Stomach (tissue), 9 donors: ENCODE results near the gene NAA38. TPM values are rescaled to one million over a fixed set of nuclear protein-coding genes. Genes with fewer than 3 reads are reported as not detected.
A peak's percentile ranks its signal among the peaks of the same experiment; 100 is the strongest.

Experiments
- DNase-seq, 2 donors: peaks; one replicate each; pipeline versions ENCODE4 v3.0.0 to v3.0.0-alpha.2; 2013 to 2019
- H3K27ac ChIP-seq, 5 donors: fragments of 200-600 bp in 4 of 5; sonication (generic) in 4 of 5; one replicate each; pipeline ENCODE4 v1.5.1; 2013 to 2019; ENCODE audit warnings: mild to moderate bottlenecking in 1 of 5, moderate library complexity in 1 of 5
- H3K27me3 ChIP-seq, 3 donors: fragments of 200-600 bp; sonication (generic); one replicate each; pipeline ENCODE4 v1.5.1; 2017 to 2019; ENCODE audit warnings: mixed run types in 1 of 3
- H3K36me3 ChIP-seq, 4 donors: fragments of 200-600 bp; sonication (generic); 1 replicate in 3 of 4; 2 replicates in 1 of 4; pipeline ENCODE4 v1.5.1; 2016 to 2019
- H3K4me1 ChIP-seq, 4 donors: fragments of 200-600 bp; sonication (generic); one replicate each; pipeline ENCODE4 v1.5.1; 2016 to 2019
- H3K4me3 ChIP-seq, 4 donors: fragments of 200-600 bp; sonication (generic) in 3 of 4; one replicate each; pipeline ENCODE4 v1.5.1; 2016 to 2019; ENCODE audit warnings: mild to moderate bottlenecking in 1 of 4
- H3K9me3 ChIP-seq, 4 donors: fragments of 200-600 bp; sonication (generic); one replicate each; pipeline ENCODE4 v1.5.1; 2016 to 2019
- EP300 ChIP-seq: sonication (generic); formaldehyde crosslinking; IDR thresholded peaks from one replicate; pipeline ENCODE4 v1.6.1; 2017; ENCODE audit warnings: antibody characterized with exemption
- POLR2A ChIP-seq, 4 donors: fragments of 450-650 bp; IDR thresholded peaks; one replicate each; pipeline ENCODE4 v1.6.1; 2016; ENCODE audit warnings: antibody characterized with exemption in 4 of 4, control low read depth in 2 of 4, mild to moderate bottlenecking in 1 of 4, moderate library complexity in 1 of 4
- POLR2AphosphoS5 ChIP-seq, 3 donors: sonication (generic); formaldehyde crosslinking; IDR thresholded peaks; one replicate each; pipeline ENCODE4 v1.6.1; 2016; ENCODE audit warnings: antibody characterized with exemption in 3 of 3
- WGBS, 5 donors: extraction: QIAGEN DNeasy Blood & Tissue Kit in 3 of 5; methylation state at CpG; one replicate each; pipeline versions ENCODE4 v1.1.5 to v1.1.7; 2013 to 2018; 5-methylcytosine and 5-hydroxymethylcytosine counted together
- intact Hi-C: fragments of 100-400 bp; cut with DNase I; formaldehyde crosslinking; loops from one replicate; pipeline ENCODE4 v1.15.1; 2023; ENCODE audit warnings: low total_unique reads
- polyA plus RNA-seq, 3 donors: library from polyadenylated mRNA; stranded (reverse); fragments of 200-250 nt; gene quantifications; one replicate each; pipeline ENCODE4 v1.2.3, GENCODE V29; 2013
- total RNA-seq, 5 donors: library from RNA; depleted of rRNA; stranded (reverse); fragments of >200 nt; gene quantifications; one replicate each; pipeline versions ENCODE4 v1.1.0 to v1.2.3, GENCODE V29; 2014 to 2016
- TF ChIP-seq, protein P1 (sequence below), 7 experiments: fragments of 450-650 bp in 4 of 7; fragments of 200-600 bp in 3 of 7; sonication (generic) in 3 of 7; IDR thresholded peaks; one replicate each; pipeline ENCODE4 v1.5.1; 2016 to 2019; ENCODE audit warnings: antibody characterized with exemption in 7 of 7, control low read depth in 2 of 7, mild to moderate bottlenecking in 1 of 7
- donor health status: healthy with polysubstance abuse.
- donor health status: Bipolar disorder and iron deficiency.
- donor health status: healthy.

The NAA38 gene
- total and polyA plus RNA-seq, 8 donors: 42.0 to 281 (median 126) TPM

- intact Hi-C loops: no loop called here
- Histone ChIP-seq H3K4me1 (peaks cover 35 to 64% (median 59%) of the 10 kb centered on the region in 4 donors), H3K4me3 (peak overlapping the region; percentile 66 to 80 (median 74)), H3K27ac (peak overlapping the region; percentile 92 to 100 (median 99)), H3K27me3 (no peaks in the 10 kb centered on the region), H3K9me3 (no peaks in the 10 kb centered on the region), H3K36me3 (peaks cover 0 to 13% (median 8%) of the 10 kb centered on the region in 4 donors)
- WGBS, 5 donors: 0% methylated on average over 44 to 61 of the region's 61 CpGs
- TF ChIP-seq POLR2AphosphoS5 (IDR thresholded peaks at IDR 0.05): peak; percentile 39 to 87 (median 54)
- no peak for TF ChIP-seq EP300
- TF ChIP-seq, protein P1, sequence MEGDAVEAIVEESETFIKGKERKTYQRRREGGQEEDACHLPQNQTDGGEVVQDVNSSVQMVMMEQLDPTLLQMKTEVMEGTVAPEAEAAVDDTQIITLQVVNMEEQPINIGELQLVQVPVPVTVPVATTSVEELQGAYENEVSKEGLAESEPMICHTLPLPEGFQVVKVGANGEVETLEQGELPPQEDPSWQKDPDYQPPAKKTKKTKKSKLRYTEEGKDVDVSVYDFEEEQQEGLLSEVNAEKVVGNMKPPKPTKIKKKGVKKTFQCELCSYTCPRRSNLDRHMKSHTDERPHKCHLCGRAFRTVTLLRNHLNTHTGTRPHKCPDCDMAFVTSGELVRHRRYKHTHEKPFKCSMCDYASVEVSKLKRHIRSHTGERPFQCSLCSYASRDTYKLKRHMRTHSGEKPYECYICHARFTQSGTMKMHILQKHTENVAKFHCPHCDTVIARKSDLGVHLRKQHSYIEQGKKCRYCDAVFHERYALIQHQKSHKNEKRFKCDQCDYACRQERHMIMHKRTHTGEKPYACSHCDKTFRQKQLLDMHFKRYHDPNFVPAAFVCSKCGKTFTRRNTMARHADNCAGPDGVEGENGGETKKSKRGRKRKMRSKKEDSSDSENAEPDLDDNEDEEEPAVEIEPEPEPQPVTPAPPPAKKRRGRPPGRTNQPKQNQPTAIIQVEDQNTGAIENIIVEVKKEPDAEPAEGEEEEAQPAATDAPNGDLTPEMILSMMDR (IDR thresholded peaks at IDR 0.05): no peak
- peak in 2 of 4 donors; percentile 69 to 79 for TF ChIP-seq POLR2A (IDR thresholded peaks at IDR 0.05)
- peak; percentile 74 to 86 for DNase-seq
Measured at GRCh38 chr17:7835814-7836595, 21.4 kb downstream of the NAA38 start.

- H3K4me1 ChIP-seq: peaks cover 28 to 56% (median 51%) of the 10 kb centered on the region in 4 donors
- H3K4me3 ChIP-seq: peak overlapping the region; percentile 66 to 80 (median 74)
- peak; percentile 97 to 100 for DNase-seq
- H3K36me3 ChIP-seq: peaks cover 0 to 6% (median 2%) of the 10 kb centered on the region in 4 donors
- TF ChIP-seq POLR2A (IDR thresholded peaks at IDR 0.05) (peak in 2 of 4 donors; percentile 31 to 43), EP300 (no peak), POLR2AphosphoS5 (IDR thresholded peaks at IDR 0.05) (peak; percentile 68 to 87 (median 83))
- TF ChIP-seq, protein P1 (IDR thresholded peaks at IDR 0.05): peak in 5 of 7 experiments; percentile 60 to 92 (median 80)
- H3K9me3 ChIP-seq: no peaks in the 10 kb centered on the region
- H3K27ac ChIP-seq: peak overlapping the region; percentile 92 to 100 (median 99)
- intact Hi-C loops: no loop called here
- no peaks in the 10 kb centered on the region for H3K27me3 ChIP-seq
- WGBS, 5 donors: 0 to 1% (median 0%) methylated on average over 33 to 69 of the region's 69 CpGs
Measured at GRCh38 chr17:7834957-7835813, 22.2 kb downstream of the NAA38 start.

DNA sequence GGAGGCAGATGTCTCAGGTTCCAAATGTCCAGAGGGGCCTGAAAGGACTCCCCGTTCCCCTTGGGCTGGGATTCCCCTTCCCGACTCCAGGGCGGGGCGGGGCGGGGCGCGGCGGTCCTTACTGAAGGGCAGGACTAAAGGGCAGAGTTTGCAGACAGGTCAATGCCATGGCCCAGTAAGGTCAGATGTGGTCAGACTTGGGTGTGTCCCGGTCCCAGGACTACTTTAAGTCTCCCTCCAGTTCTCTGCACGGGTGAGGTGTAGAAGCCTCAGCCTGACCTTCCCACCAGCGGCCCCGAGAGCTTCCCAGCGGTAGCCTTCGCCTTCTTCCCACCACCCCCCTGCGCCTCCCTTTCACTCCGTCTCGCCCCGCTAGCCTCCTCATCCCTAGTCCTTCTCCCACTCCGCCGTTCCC is 22.8 kb downstream of the NAA38 start:
- TF ChIP-seq POLR2A (IDR thresholded peaks at IDR 0.05) (no peak), EP300 (no peak), POLR2AphosphoS5 (IDR thresholded peaks at IDR 0.05) (no peak)
- TF ChIP-seq, protein P1 (IDR thresholded peaks at IDR 0.05): no peak
- 0 to 1% (median 0%) methylated on average over 17 to 20 of the region's 20 CpGs for WGBS, 5 donors
- Histone ChIP-seq H3K27ac (peak overlapping the region; percentile 92 to 100 (median 99)), H3K4me1 (peaks cover 26 to 51% (median 45%) of the 10 kb centered on the region in 4 donors), H3K9me3 (no peaks in the 10 kb centered on the region), H3K36me3 (no peaks in the 10 kb centered on the region), H3K27me3 (no peaks in the 10 kb centered on the region), H3K4me3 (peak overlapping the region; percentile 66 to 80 (median 74))
- peak; percentile 68 to 75 for DNase-seq
- intact Hi-C loops: no loop called here
